Activated CD4-positive, alpha-beta T cell treated with anti-CD3 and anti-CD28 coated beads, Interleukin-2, amount 10 ng/mL, durations not matched to agents 7 days and 5 days (primary cell): ENCODE measurements around the gene TMEM238L. TPM values are rescaled to one million over a fixed set of nuclear protein-coding genes. Genes with fewer than 3 reads are reported as not detected.

ENCODE experiments used
- CTCF ChIA-PET: fragments of 350-600 bp; sonication (Branson Sonifier 250); formaldehyde crosslinking; loops from one replicate; lab custom pipeline; 2021; ENCODE audit warnings: antibody characterized with exemption; lab: Charles Lee
- POLR2A ChIA-PET: fragments of 350-600 bp; sonication (Branson Sonifier 250); formaldehyde crosslinking; loops from one replicate; lab custom pipeline; 2021; ENCODE audit warnings: antibody characterized with exemption; lab: Charles Lee
- DNase-seq: peaks from one replicate; pipeline ENCODE4 v3.0.0-alpha.2; 2020
- H3K27ac Mint-ChIP-seq: one replicate; pipeline ENCODE4 v1.8.0; 2021; ENCODE audit warnings: mild to moderate bottlenecking, moderate library complexity, mixed read lengths
- H3K27me3 Mint-ChIP-seq: one replicate; pipeline ENCODE4 v1.8.0; 2021; ENCODE audit warnings: mixed read lengths
- H3K36me3 Mint-ChIP-seq: one replicate; pipeline ENCODE4 v1.8.0; 2021; ENCODE audit warnings: low read depth, mixed read lengths
- H3K4me1 Mint-ChIP-seq: one replicate; pipeline ENCODE4 v1.8.0; 2021; ENCODE audit warnings: mixed read lengths
- H3K4me3 Mint-ChIP-seq: one replicate; pipeline ENCODE4 v1.8.0; 2021; ENCODE audit warnings: mild to moderate bottlenecking, moderate library complexity, mixed read lengths
- H3K9me3 Mint-ChIP-seq: one replicate; pipeline ENCODE4 v1.8.0; 2021; ENCODE audit warnings: mixed read lengths
- total RNA-seq, 2 experiments: library from RNA; stranded (reverse); gene quantifications; one replicate each; pipeline ENCODE4 v1.2.3, GENCODE V29; 2021

TMEM238L gene
- total RNA-seq, 2 experiments from 2014 or later = not detected

DNA sequence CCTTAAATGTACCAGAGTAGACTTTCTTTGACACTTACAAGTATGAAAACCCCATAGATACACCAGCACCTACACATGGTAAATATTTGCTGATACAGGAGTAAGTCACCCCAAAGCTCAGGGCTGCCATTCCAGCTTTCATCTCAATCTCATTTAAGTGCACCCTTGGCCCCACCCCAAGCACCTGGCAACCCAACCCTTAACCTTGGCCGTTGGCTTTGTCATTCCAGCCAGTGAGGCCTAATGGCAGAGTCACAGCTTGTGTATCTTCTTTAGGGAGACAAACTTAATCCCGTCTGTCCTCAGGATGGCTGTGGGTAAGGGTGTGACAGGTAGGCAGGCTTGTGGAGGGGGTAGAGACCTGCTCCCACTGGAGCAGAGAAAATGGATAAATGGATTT, 42.6 kb downstream of the TMEM238L start:
- no peak for DNase-seq
- Mint-ChIP-seq H3K4me3 (no peak overlapping the region), H3K4me1 (no peaks in the 10 kb centered on the region), H3K27me3 (no peaks in the 10 kb centered on the region), H3K36me3 (no peaks in the 10 kb centered on the region), H3K9me3 (no peaks in the 10 kb centered on the region), H3K27ac (no peak overlapping the region)
- POLR2A ChIA-PET = no interaction called here
- CTCF ChIA-PET = no interaction called here

DNA sequence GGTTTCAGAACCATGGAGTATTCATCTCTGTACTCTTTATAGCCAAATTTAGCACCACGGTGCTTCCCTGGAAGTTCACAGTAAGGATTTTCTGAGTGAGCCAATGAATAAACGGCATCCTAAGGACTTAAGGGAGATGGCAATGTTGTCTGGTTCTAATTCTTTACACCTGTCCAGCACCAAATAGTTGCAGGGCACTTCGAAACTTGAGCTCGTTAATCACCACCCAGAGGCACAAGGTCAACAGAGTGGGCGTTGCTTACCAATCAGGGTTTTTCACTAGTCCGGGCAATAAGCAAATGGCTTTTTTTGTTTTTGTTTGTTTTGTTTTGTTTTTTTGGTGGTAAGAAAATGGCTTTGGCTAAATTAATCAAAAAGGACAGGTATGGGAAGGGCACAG, 45.8 kb downstream of the TMEM238L start:
- Mint-ChIP-seq H3K27me3 (no peaks in the 10 kb centered on the region), H3K36me3 (no peaks in the 10 kb centered on the region), H3K4me3 (no peak overlapping the region), H3K4me1 (no peaks in the 10 kb centered on the region), H3K27ac (no peak overlapping the region), H3K9me3 (no peaks in the 10 kb centered on the region)
- DNase-seq = no peak
- POLR2A ChIA-PET = no interaction called here
- CTCF ChIA-PET = no interaction called here

DNA sequence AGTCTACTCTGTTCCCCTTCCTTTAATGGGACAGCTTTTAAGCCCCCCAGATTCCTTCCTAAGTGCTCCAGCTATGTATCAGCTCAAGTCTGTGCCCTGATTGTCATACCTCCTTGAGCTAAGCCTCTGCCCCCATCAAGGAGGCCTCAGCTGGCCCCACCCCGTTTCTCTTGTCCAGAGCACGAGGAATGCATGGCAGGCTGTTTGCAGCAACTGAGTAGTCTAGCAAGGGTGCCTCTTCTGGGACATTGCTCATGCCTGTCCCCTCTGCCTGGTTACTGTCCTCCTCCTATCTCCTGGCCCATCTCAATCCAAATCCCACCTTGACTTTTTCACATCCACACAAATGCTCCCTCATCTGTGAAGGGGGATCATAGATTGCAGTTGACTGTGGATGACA, 46.3 kb downstream of the TMEM238L start:
- Mint-ChIP-seq H3K27me3 (no peaks in the 10 kb centered on the region), H3K36me3 (no peaks in the 10 kb centered on the region), H3K4me3 (no peak overlapping the region), H3K9me3 (no peaks in the 10 kb centered on the region), H3K4me1 (no peaks in the 10 kb centered on the region), H3K27ac (no peak overlapping the region)
- DNase-seq = no peak
- ChIA-PET CTCF (no interaction called here), POLR2A (no interaction called here)

DNA sequence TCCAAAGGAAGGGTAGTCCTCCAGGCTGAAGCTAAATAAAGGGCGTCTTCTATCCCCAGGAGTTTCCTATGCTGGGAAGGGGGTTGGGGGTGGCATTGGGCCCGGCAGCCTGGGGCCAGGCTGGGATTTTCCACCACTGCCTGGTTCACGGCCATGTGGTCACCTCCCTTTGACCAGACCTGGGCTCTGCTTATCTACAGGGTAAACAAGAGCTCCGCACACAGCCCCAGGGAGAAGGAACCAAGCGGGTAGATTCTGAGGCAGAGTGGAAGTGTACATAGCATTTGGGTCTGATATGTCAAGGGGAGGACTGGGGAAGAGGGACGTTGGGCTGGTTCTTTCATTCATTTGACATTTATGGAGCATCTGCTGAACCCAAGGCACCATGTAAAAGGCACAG, 46.8 kb downstream of the TMEM238L start:
- DNase-seq = no peak
- no peaks in the 10 kb centered on the region for H3K4me1 Mint-ChIP-seq
- no peak overlapping the region for H3K4me3 Mint-ChIP-seq
- H3K27ac Mint-ChIP-seq = no peak overlapping the region
- H3K27me3 Mint-ChIP-seq = no peaks in the 10 kb centered on the region
- CTCF ChIA-PET = no interaction called here
- H3K36me3 Mint-ChIP-seq = no peaks in the 10 kb centered on the region
- POLR2A ChIA-PET = no interaction called here
- H3K9me3 Mint-ChIP-seq = no peaks in the 10 kb centered on the region

DNA sequence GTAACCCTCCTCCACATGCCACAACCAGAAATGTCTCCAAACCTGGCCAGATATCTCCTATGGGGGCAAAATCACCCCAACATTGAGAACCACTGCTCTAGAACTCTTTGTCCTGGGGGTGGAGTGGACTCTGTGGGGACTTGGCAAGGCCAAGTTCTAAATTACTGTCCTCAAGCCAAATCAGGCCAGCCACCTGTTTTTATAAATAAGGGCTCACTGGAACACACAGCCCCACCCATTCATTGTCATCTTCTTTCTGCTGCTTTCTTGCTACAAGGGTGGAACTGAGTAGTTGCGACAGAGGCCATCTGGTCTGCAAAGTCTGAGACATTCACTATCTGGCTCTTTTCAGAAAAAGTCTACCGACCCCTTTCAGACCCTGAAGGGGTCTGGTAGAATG, 47.3 kb downstream of the TMEM238L start:
- no peak for DNase-seq
- POLR2A ChIA-PET = no interaction called here
- H3K27me3 Mint-ChIP-seq = no peaks in the 10 kb centered on the region
- no peak overlapping the region for H3K4me3 Mint-ChIP-seq
- no peaks in the 10 kb centered on the region for H3K4me1 Mint-ChIP-seq
- CTCF ChIA-PET = no interaction called here
- no peaks in the 10 kb centered on the region for H3K36me3 Mint-ChIP-seq
- no peak overlapping the region for H3K27ac Mint-ChIP-seq
- H3K9me3 Mint-ChIP-seq = no peaks in the 10 kb centered on the region

DNA sequence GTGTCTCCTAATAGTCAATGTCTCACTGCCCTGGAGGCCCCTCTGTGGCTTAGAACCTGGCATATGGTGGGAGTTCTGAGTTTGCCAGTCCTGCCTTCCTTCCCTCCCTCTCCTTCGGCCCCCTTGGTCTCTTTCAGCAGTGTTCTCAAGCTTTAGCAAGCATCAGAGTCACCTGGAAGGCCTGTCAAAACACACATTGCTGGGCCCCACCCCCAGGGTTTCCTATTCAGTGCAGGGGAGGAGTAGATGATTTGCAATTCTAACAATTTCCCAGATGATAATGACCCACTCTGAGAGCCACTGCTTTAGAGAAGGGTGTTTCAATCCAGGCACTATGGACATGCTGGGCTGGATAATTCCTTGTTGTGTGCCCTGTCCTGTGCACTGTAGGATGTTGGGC, 47.7 kb downstream of the TMEM238L start:
- no peaks in the 10 kb centered on the region for H3K9me3 Mint-ChIP-seq
- no peak for DNase-seq
- H3K27me3 Mint-ChIP-seq = no peaks in the 10 kb centered on the region
- H3K36me3 Mint-ChIP-seq = no peaks in the 10 kb centered on the region
- no peak overlapping the region for H3K27ac Mint-ChIP-seq
- H3K4me3 Mint-ChIP-seq = no peak overlapping the region
- ChIA-PET CTCF (no interaction called here), POLR2A (no interaction called here)
- H3K4me1 Mint-ChIP-seq = no peaks in the 10 kb centered on the region

DNA sequence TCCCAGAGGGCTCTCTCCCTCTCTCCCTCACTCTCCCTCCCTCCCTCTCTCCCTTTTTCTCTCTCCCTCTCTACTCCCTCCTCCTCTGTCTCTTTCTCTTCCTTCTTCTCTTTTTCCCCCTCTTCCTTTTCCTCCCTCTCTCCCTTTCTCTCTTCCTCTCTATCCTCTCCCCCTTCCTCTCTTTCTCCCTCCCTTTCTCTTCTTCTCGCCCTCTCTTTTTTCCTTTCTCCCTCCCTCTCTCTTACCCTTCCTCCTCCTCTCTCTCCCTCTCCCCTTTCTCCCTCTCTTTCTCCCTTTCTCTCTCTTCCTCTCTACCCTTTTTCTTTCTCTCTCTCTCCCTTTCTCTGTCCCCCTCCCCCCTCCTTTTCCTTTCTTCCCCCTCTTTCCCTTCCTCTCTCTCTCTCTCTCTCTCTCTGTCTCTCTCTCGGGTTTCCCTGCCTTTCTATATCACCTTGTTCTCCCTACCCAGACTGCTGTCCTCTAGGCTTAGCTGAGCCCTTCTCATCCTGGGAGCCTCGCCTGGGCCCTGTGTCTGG, 48.2 kb downstream of the TMEM238L start:
- no peaks in the 10 kb centered on the region for H3K27me3 Mint-ChIP-seq
- H3K4me1 Mint-ChIP-seq = no peaks in the 10 kb centered on the region
- ChIA-PET CTCF (no interaction called here), POLR2A (no interaction called here)
- no peaks in the 10 kb centered on the region for H3K9me3 Mint-ChIP-seq
- H3K27ac Mint-ChIP-seq = no peak overlapping the region
- no peak for DNase-seq
- no peak overlapping the region for H3K4me3 Mint-ChIP-seq
- H3K36me3 Mint-ChIP-seq = no peaks in the 10 kb centered on the region

DNA sequence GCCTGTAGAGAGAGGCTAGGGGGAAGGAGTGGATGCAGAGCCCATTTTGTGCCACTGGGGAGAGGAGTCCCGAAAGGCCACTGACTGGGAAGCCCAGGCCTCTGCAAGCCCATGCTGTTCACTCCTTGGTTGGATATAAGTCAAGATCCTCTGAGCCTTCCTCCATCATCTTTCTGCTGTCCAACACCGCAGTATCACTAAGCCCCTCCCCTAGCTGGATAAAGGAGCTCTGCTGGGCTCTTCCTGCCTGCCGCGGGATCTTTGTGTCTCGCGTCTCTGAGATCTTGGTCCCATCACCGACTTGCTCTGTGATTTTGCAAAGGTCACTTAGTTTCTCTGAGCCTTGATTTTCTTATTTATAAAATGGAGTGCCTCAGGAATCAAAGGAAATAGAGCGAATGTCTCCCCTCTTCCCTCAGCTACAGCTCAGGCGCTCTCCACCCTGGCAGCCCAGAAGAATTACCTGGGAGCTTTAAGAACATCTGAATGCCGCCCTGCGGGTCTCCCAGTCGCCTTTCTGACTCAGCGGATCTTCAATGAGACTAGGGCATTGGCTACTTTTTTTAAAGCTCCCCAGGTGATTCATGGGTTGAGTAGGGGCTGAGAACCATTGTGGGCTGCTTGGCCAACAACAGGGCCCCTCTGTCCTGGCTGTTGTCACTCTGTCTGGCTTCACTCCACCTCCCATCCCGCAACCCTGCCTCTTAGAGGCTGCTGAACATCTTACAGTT, 48.9 kb downstream of the TMEM238L start:
- ChIA-PET POLR2A (no interaction called here), CTCF (interaction anchor here (0.8 kb wide), 1 partner anchor 23 kb away, joined by 3 read pairs; no protein-coding TSS in a partner anchor)
- no peak overlapping the region for H3K4me3 Mint-ChIP-seq
- DNase-seq = no peak
- no peaks in the 10 kb centered on the region for H3K9me3 Mint-ChIP-seq
- H3K27ac Mint-ChIP-seq = no peak overlapping the region
- H3K4me1 Mint-ChIP-seq = no peaks in the 10 kb centered on the region
- H3K36me3 Mint-ChIP-seq = no peaks in the 10 kb centered on the region
- no peaks in the 10 kb centered on the region for H3K27me3 Mint-ChIP-seq

DNA sequence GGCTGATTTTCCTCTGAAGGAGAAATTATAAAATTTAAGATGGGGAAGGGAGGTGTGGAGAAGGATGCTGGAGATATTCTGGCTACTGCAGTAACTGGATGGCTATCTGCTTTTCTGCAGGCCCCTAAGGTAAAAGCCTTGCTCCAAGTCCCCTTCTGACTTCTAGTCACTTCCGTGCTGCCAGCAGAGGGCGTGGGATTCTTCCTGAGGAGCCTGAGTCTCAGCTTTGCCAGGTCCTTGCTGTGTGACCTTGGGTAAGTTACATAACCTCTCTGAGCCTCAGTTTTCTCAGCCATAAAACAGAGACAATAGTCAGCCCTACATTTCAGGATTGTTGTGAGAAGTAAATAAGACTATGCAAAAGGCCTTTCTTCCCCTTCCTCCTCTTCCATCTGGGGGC, 49.8 kb downstream of the TMEM238L start:
- Mint-ChIP-seq H3K4me1 (no peaks in the 10 kb centered on the region), H3K4me3 (no peak overlapping the region), H3K36me3 (no peaks in the 10 kb centered on the region), H3K27me3 (no peaks in the 10 kb centered on the region), H3K27ac (no peak overlapping the region), H3K9me3 (no peaks in the 10 kb centered on the region)
- CTCF ChIA-PET = no interaction called here
- peak; percentile 39 for DNase-seq
- POLR2A ChIA-PET = no interaction called here

DNA sequence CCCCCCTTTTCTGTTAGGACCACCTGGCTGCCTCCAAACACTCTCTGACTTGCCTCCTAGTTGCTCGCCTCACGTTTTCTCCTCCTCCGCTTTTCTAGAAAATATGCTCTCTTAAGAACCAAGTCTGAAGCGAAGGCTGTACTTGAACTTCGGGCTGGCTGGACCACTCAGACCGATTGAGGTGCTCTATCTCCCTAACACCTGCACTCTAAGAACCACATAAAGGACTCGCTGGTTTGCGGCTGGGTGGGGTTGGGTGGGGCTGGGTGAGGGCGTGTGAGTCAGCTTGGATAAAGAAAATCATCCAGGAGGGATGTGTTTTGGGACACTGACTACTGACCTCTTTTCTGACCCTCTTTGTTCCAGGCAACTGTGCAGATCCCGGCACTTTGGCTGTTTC, 51.2 kb downstream of the TMEM238L start:
- POLR2A ChIA-PET = no interaction called here
- CTCF ChIA-PET = no interaction called here

DNA sequence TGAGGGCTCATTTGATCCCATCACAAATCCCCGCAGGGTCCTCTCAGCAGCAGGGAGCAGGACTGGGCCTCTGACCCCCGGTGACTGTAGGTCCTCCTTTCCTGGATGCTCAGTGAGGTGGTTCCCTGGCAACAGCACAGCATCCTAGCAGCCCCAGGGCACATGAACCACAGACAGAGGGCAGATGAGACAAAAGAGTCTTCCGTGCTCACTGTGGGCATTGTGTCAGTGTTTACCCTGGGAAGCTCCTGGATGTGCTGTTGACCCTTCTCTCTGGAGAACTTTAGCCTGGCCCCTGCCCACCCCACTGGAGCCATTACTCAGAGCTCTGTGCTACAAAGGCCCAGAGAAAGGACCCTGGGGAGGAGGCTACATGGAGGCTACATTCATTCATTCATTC, 52.3 kb downstream of the TMEM238L start:
- no peak overlapping the region for H3K4me3 Mint-ChIP-seq
- H3K36me3 Mint-ChIP-seq = no peaks in the 10 kb centered on the region
- H3K4me1 Mint-ChIP-seq = no peaks in the 10 kb centered on the region
- no peaks in the 10 kb centered on the region for H3K9me3 Mint-ChIP-seq
- H3K27ac Mint-ChIP-seq = no peak overlapping the region
- DNase-seq = no peak
- ChIA-PET CTCF (no interaction called here), POLR2A (no interaction called here)
- H3K27me3 Mint-ChIP-seq = no peaks in the 10 kb centered on the region

More for the DNA sequence above, 51.2 kb downstream of the TMEM238L start:
- H3K4me3 Mint-ChIP-seq = no peak overlapping the region
- no peaks in the 10 kb centered on the region for H3K27me3 Mint-ChIP-seq
- no peaks in the 10 kb centered on the region for H3K9me3 Mint-ChIP-seq
- DNase-seq = no peak
- H3K4me1 Mint-ChIP-seq = no peaks in the 10 kb centered on the region
- no peak overlapping the region for H3K27ac Mint-ChIP-seq
- H3K36me3 Mint-ChIP-seq = no peaks in the 10 kb centered on the region

DNA sequence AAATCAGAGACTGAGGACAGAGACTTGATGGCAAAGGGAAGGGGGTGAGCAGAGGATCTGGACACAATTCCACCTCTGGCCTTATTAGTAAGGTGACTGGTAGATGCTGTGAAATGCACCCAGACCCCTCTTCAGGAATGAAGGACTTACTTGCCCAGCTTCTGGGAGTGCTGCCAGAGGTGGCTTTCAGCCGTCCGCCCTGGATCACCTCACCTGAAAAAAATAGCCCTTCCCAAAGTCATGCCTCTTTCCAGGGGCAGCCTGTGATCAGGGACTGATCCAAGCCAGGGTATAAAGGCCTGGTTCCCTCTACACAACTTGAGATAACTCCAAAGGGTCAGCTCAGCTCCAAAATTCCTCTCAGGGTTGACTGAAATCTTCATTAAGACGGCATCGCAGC, 53.7 kb downstream of the TMEM238L start:
- no peak overlapping the region for H3K4me3 Mint-ChIP-seq
- no peaks in the 10 kb centered on the region for H3K4me1 Mint-ChIP-seq
- no peak for DNase-seq
- no peak overlapping the region for H3K27ac Mint-ChIP-seq
- H3K27me3 Mint-ChIP-seq = no peaks in the 10 kb centered on the region
- no peaks in the 10 kb centered on the region for H3K9me3 Mint-ChIP-seq
- CTCF ChIA-PET = no interaction called here
- POLR2A ChIA-PET = no interaction called here
- H3K36me3 Mint-ChIP-seq = no peaks in the 10 kb centered on the region

DNA sequence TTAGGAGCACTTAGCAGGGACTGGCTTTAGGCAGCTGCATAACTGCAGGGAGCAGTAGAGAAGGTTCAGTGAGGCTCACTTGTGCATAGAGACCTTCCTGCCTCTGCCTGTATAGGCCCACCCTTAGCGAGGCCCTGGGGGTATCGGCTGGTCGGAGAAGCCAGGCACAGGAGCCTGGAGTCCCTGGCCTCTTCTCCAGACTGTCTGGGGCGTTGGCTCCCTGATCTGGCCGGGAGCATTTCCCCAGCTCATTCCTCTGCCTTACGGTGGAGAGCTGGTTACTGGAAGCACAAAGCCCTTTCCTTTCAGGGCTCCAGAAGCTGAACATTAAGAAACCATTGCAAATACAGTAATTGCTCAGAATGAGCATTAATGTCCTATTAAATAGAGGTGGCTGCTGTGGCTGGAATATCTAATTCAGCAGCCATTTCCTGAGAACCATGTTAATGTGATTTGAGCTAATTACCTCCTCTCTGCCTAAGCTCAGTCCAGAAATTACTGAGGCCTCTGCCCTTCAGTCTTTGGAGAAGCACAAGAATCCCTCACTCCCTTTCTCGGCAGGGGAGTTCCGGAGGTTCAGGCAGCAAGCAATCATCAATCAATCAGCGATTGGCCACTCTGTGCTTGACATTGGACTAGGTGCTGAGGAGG, 55.2 kb downstream of the TMEM238L start:
- no peak overlapping the region for H3K27ac Mint-ChIP-seq
- POLR2A ChIA-PET = no interaction called here
- H3K36me3 Mint-ChIP-seq = no peaks in the 10 kb centered on the region
- peaks cover 8% of the 10 kb centered on the region for H3K4me1 Mint-ChIP-seq
- no peaks in the 10 kb centered on the region for H3K9me3 Mint-ChIP-seq
- H3K4me3 Mint-ChIP-seq = no peak overlapping the region
- CTCF ChIA-PET = interaction anchor here (1.2 kb wide), 1 partner anchor 73 kb away, joined by 3 read pairs; no protein-coding TSS in a partner anchor
- no peak for DNase-seq
- H3K27me3 Mint-ChIP-seq = peaks cover 4% of the 10 kb centered on the region
